H1 (cell line): ENCODE results near the gene POLA1. TPM values are rescaled to one million over a fixed set of nuclear protein-coding genes. Genes with fewer than 3 reads are reported as not detected.

Source experiments
- CTCF ChIA-PET: fragments of 300-600 bp; sonication (Branson Sonifier 250); formaldehyde crosslinking; loops from one replicate; lab custom pipeline; 2021; ENCODE audit not compliant: partially characterized antibody; lab: Charles Lee
- POLR2A ChIA-PET: fragments of 300-600 bp; sonication (Branson Sonifier 250); formaldehyde crosslinking; loops from one replicate; lab custom pipeline; 2021; ENCODE audit warnings: inconsistent platforms; ENCODE audit not compliant: partially characterized antibody; lab: Charles Lee
- DNase-seq, 2 experiments: peaks; one replicate each; pipeline versions ENCODE4 v3.0.0 to v3.0.0-alpha.2; 2010 to 2022; ENCODE audit warnings: low spot score in 2 of 2, low read depth in 1 of 2, mixed read lengths in 1 of 2
- FAIRE-seq: peaks from 2 replicates; lab custom pipeline; 2011; peaks lifted over from hg19 to GRCh38; lab: Jason Lieb, UNC
- H2AFZ ChIP-seq: 2 replicates; pipeline ENCODE4 v1.8.1; 2012; ENCODE audit warnings: low read length, inconsistent platforms
- H2AK5ac ChIP-seq: 2 replicates; pipeline ENCODE4 v1.6.1; 2013; ENCODE audit warnings: low read depth, low read length
- H2BK120ac ChIP-seq: replicated peaks from 2 replicates; pipeline ENCODE3; 2013; ENCODE audit warnings: low read depth, low read length, inconsistent platforms
- H2BK12ac ChIP-seq: 2 replicates; pipeline ENCODE4 v1.6.1; 2013; ENCODE audit warnings: low read depth, low read length
- H2BK15ac ChIP-seq: 2 replicates; pipeline ENCODE4 v1.6.1; 2013; ENCODE audit warnings: low read length
- H2BK20ac ChIP-seq: 2 replicates; pipeline ENCODE4 v1.6.1; 2013; ENCODE audit warnings: low read length
- H2BK5ac ChIP-seq: 2 replicates; pipeline ENCODE4 v1.6.1; 2013; ENCODE audit warnings: low read depth, low read length
- H3K14ac ChIP-seq: 2 replicates; pipeline ENCODE4 v1.6.1; 2013; ENCODE audit warnings: inconsistent platforms; ENCODE audit not compliant: insufficient read length
- H3K18ac ChIP-seq: 2 replicates; pipeline ENCODE4 v1.6.1; 2013; ENCODE audit warnings: low read length; ENCODE audit errors: extremely low read depth
- H3K23ac ChIP-seq: 2 replicates; pipeline ENCODE4 v1.6.1; 2013; ENCODE audit warnings: inconsistent platforms; ENCODE audit not compliant: insufficient read length
- H3K23me2 ChIP-seq: 2 replicates; pipeline ENCODE4 v1.6.1; 2013; ENCODE audit warnings: low read depth, low read length
- H3K27ac ChIP-seq: 2 replicates; pipeline ENCODE4 v1.6.1; 2011; ENCODE audit warnings: low read depth, low read length, inconsistent platforms
- H3K27me3 ChIP-seq, 4 experiments: replicated peaks in 1 of 4; 1 replicate in 1 of 4; 2 replicates in 3 of 4; pipeline versions ENCODE4 v1.6.1 to v1.8.1; 2011 to 2013; ENCODE audit warnings: low read length in 3 of 4, mild to moderate bottlenecking in 3 of 4, inconsistent platforms in 2 of 4, mixed read lengths in 2 of 4, moderate library complexity in 1 of 4; ENCODE audit not compliant: control insufficient read depth in 3 of 4, insufficient read depth in 3 of 4; ENCODE audit errors: extremely low read depth in 1 of 4
- H3K36me3 ChIP-seq, 4 experiments: 2 replicates each; pipeline versions ENCODE4 v1.6.1 to v1.8.1; 2011 to 2013; ENCODE audit warnings: mild to moderate bottlenecking in 4 of 4, low read length in 3 of 4, moderate library complexity in 2 of 4, control low read depth in 1 of 4, inconsistent platforms in 1 of 4; ENCODE audit not compliant: insufficient read depth in 4 of 4, control insufficient read depth in 2 of 4
- H3K4ac ChIP-seq: replicated peaks from 2 replicates; pipeline ENCODE3; 2013; ENCODE audit warnings: low read length, low read depth, mixed read lengths, inconsistent platforms; ENCODE audit not compliant: insufficient read length
- H3K4me1 ChIP-seq, 4 experiments: replicated peaks in 1 of 4; 1 replicate in 1 of 4; 2 replicates in 3 of 4; pipeline versions ENCODE4 v1.6.1 to v1.8.1; 2011 to 2013; ENCODE audit warnings: low read length in 3 of 4, inconsistent platforms in 2 of 4, mixed read lengths in 1 of 4; ENCODE audit not compliant: insufficient read depth in 4 of 4, control insufficient read depth in 3 of 4
- H3K4me2 ChIP-seq, 2 experiments: 2 replicates each; pipeline versions ENCODE4 v1.6.1 to v1.8.1; 2011 to 2013; ENCODE audit warnings: low read depth in 2 of 2, low read length in 2 of 2, control low read depth in 1 of 2, inconsistent platforms in 1 of 2, mild to moderate bottlenecking in 1 of 2; ENCODE audit not compliant: insufficient read depth in 1 of 2
- H3K4me3 ChIP-seq, 4 experiments: fragments of 200-600, 300-600 bp in 1 of 4; sonication (generic), shearing (Covaris generic), sonication (Bioruptor Twin) in 1 of 4; 2 replicates each; pipeline versions ENCODE4 v1.5.1 to v1.8.1; 2011 to 2016; ENCODE audit warnings: low read length in 4 of 4, low read depth in 3 of 4, control low read depth in 2 of 4, inconsistent platforms in 2 of 4, mild to moderate bottlenecking in 2 of 4, mixed read lengths in 1 of 4, moderate library complexity in 1 of 4; ENCODE audit not compliant: insufficient read depth in 2 of 4; ENCODE audit errors: extremely low read depth in 1 of 4
- H3K56ac ChIP-seq: replicated peaks from 2 replicates; pipeline ENCODE3; 2013; ENCODE audit warnings: low read depth, mild to moderate bottlenecking, mixed read lengths, low read length, inconsistent platforms; ENCODE audit not compliant: insufficient read length
- H3K79me1 ChIP-seq: 2 replicates; pipeline ENCODE4 v1.6.1; 2013; ENCODE audit warnings: low read depth, low read length, control low read depth
- H3K79me2 ChIP-seq, 2 experiments: 2 replicates each; pipeline versions ENCODE4 v1.6.1 to v1.8.1; 2012 to 2013; ENCODE audit warnings: low read length in 2 of 2, mild to moderate bottlenecking in 2 of 2, inconsistent platforms in 1 of 2; ENCODE audit not compliant: insufficient read depth in 2 of 2, control insufficient read depth in 1 of 2
- H3K9ac ChIP-seq, 4 experiments: replicated peaks in 1 of 4; 1 replicate in 1 of 4; 2 replicates in 3 of 4; pipeline versions ENCODE4 v1.6.1 to v1.8.1; 2011 to 2013; ENCODE audit warnings: low read depth in 3 of 4, low read length in 3 of 4, control low read depth in 2 of 4, mild to moderate bottlenecking in 2 of 4, moderate library complexity in 2 of 4, inconsistent platforms in 1 of 4; ENCODE audit errors: extremely low read depth in 1 of 4
- H3K9me3 ChIP-seq, 2 experiments: 2 replicates each; pipeline versions ENCODE4 v1.6.1 to v1.8.1; 2012 to 2013; ENCODE audit warnings: mild to moderate bottlenecking in 2 of 2, moderate library complexity in 2 of 2, control low read depth in 1 of 2, inconsistent platforms in 1 of 2, low read depth in 1 of 2, low read length in 1 of 2, mixed read lengths in 1 of 2; ENCODE audit not compliant: insufficient read depth in 2 of 2
- H4K20me1 ChIP-seq, 2 experiments: replicated peaks in 1 of 2; 2 replicates each; pipeline versions ENCODE3 to v1.8.1; 2011 to 2013; ENCODE audit warnings: inconsistent platforms in 2 of 2, low read length in 2 of 2, mild to moderate bottlenecking in 1 of 2; ENCODE audit not compliant: insufficient read depth in 2 of 2, control insufficient read depth in 1 of 2
- H4K5ac ChIP-seq: 2 replicates; pipeline ENCODE4 v1.6.1; 2013; ENCODE audit warnings: low read length, low read depth, mixed read lengths, inconsistent platforms; ENCODE audit not compliant: insufficient read length
- H4K8ac ChIP-seq: 2 replicates; pipeline ENCODE4 v1.8.0; 2013; ENCODE audit warnings: mild to moderate bottlenecking, moderate library complexity, low read length, inconsistent platforms; ENCODE audit not compliant: insufficient read depth; ENCODE audit errors: extremely low read depth
- H4K91ac ChIP-seq: replicated peaks from 2 replicates; pipeline ENCODE3; 2013; ENCODE audit warnings: low read length, mixed read lengths, inconsistent platforms; ENCODE audit not compliant: insufficient read length
- CHD1 ChIP-seq: IDR thresholded peaks from 2 replicates; pipeline ENCODE4 v1.6.1; 2012; ENCODE audit warnings: low read depth, low read length, improper control_type of control experiment
- GTF2F1 ChIP-seq: IDR thresholded peaks from 2 replicates; pipeline ENCODE4 v1.6.1; 2012; ENCODE audit warnings: low read depth, low read length, improper control_type of control experiment, borderline replicate concordance
- NANOG ChIP-seq: IDR thresholded peaks from 2 replicates; pipeline ENCODE4 v1.6.1; 2011; ENCODE audit warnings: low read length, low read depth, mild to moderate bottlenecking, inconsistent platforms; ENCODE audit not compliant: insufficient read depth, poor library complexity, severe bottlenecking
- PHF8 ChIP-seq: fragments of 200-600 bp; sonication (generic); conservative IDR thresholded peaks from 2 replicates; pipeline ENCODE4 v1.7.1; 2012; ENCODE audit warnings: low read depth, mild to moderate bottlenecking, inconsistent platforms, low read length, moderate library complexity
- RBBP5 ChIP-seq: IDR thresholded peaks from 2 replicates; pipeline ENCODE4 v1.7.1; 2012; ENCODE audit warnings: low read depth, mild to moderate bottlenecking, inconsistent platforms, low read length, moderate library complexity, borderline replicate concordance
- SAP30 ChIP-seq: fragments of 300-600 bp; sonication (generic); IDR thresholded peaks from 2 replicates; pipeline ENCODE4 v1.7.1; 2012; ENCODE audit warnings: low read length, moderate library complexity, mild to moderate bottlenecking, inconsistent platforms; ENCODE audit not compliant: insufficient read depth, insufficient replicate concordance
- YY1 ChIP-seq: IDR thresholded peaks from 2 replicates; pipeline ENCODE4 v1.6.1; 2011; ENCODE audit warnings: low read depth, mild to moderate bottlenecking, low read length
- ZNF274 ChIP-seq: IDR thresholded peaks from 2 replicates; pipeline ENCODE4 v1.7.0; 2012; ENCODE audit warnings: low read length, borderline replicate concordance; ENCODE audit errors: extremely low read depth
- WGBS, 2 experiments: shearing (Covaris generic) in 1 of 2; methylation state at CpG; one replicate each; pipeline versions ENCODE4 v1.1.6 to v1.1.7; 2013 to 2015; ENCODE audit warnings: low lambda C conversion rate in 2 of 2, mixed read lengths in 2 of 2, inconsistent platforms in 1 of 2, low coverage in 1 of 2, missing lambda C conversion rate in 1 of 2; ENCODE audit not compliant: insufficient replicate concordance in 2 of 2, insufficient coverage in 1 of 2, insufficient read length in 1 of 2; ENCODE audit errors: extremely low coverage in 1 of 2, missing lambda C conversion rate in 1 of 2; 5-methylcytosine and 5-hydroxymethylcytosine counted together
- polyA plus RNA-seq, 7 experiments: library from polyadenylated mRNA; depleted of rRNA in 3 of 7; stranded (reverse) in 5 of 7; unstranded in 2 of 7; fragments of >200 nt in 5 of 7; fragments of 200-250 nt in 2 of 7; gene quantifications; 1 replicate in 5 of 7; 2 replicates in 1 of 7; 4 replicates in 1 of 7; pipeline versions ENCODE4 v1.2.1 to v1.2.3, GENCODE V29; 2011 to 2013; ENCODE audit warnings: missing spikeins in 2 of 7, mixed read lengths in 2 of 7
- total RNA-seq: library from RNA; stranded (reverse); fragmentation: NEBNext Ultra II Directional; extraction: Animal tissue kit (Norgen Biotek cat#: 25700); gene quantifications from 2 replicates; pipeline ENCODE4 v1.2.1, GENCODE V29; 2021
- TF ChIP-seq, protein P1 (sequence below), 3 experiments: IDR thresholded peaks; 1 replicate in 2 of 3; 2 replicates in 1 of 3; pipeline versions ENCODE4 v1.5.1 to v1.6.1; 2011; ENCODE audit warnings: low read length in 3 of 3, mild to moderate bottlenecking in 3 of 3, inconsistent platforms in 2 of 3, low read depth in 1 of 3, moderate library complexity in 1 of 3; ENCODE audit not compliant: insufficient read depth in 1 of 3; ENCODE audit errors: control extremely low read depth in 1 of 3

POLA1 gene
- total and polyA plus RNA-seq, 2 of the 8 experiments (the other 6 are each of a cell fraction or from before 2014, with no cell fraction given), result 5.6 to 34.9 TPM

DNA sequence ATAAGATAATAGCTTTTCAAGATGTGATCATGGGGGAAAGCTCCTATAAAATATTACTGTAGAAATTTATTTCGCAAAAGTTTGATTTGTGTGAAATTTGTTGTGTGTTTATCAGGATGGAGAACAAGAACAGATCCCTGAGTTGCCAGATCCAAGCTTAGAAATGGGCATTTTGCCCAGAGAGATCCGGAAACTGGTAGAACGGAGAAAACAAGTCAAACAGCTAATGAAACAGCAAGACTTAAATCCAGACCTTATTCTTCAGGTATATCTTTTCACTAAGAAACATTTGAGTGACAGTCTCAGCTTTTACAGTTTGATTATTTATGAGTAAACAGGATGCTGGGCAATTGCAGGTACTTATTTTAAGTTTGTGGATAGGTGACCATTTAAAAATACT, 54.5 kb downstream of the POLA1 start:
- TF ChIP-seq PHF8 (no peak), GTF2F1 (no peak), NANOG (no peak), YY1 (no peak), RBBP5 (no peak), CHD1 (no peak), SAP30 (no peak), ZNF274 (no peak)
- TF ChIP-seq, protein P1, sequence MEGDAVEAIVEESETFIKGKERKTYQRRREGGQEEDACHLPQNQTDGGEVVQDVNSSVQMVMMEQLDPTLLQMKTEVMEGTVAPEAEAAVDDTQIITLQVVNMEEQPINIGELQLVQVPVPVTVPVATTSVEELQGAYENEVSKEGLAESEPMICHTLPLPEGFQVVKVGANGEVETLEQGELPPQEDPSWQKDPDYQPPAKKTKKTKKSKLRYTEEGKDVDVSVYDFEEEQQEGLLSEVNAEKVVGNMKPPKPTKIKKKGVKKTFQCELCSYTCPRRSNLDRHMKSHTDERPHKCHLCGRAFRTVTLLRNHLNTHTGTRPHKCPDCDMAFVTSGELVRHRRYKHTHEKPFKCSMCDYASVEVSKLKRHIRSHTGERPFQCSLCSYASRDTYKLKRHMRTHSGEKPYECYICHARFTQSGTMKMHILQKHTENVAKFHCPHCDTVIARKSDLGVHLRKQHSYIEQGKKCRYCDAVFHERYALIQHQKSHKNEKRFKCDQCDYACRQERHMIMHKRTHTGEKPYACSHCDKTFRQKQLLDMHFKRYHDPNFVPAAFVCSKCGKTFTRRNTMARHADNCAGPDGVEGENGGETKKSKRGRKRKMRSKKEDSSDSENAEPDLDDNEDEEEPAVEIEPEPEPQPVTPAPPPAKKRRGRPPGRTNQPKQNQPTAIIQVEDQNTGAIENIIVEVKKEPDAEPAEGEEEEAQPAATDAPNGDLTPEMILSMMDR (IDR thresholded peaks at IDR 0.05; ENCODE audit: control extremely low read depth in 1 of 3, insufficient read depth in 1 of 3, low read depth in 1 of 3, low read length in 3 of 3), result no peak
- Histone ChIP-seq H3K79me1 (no peaks in the 10 kb centered on the region), H3K27ac (no peak overlapping the region), H2BK15ac (no peak overlapping the region), H3K79me2 (no peaks in the 10 kb centered on the region), H2AFZ (no peak overlapping the region), H4K5ac (no peak overlapping the region), H3K14ac (no peak overlapping the region), H3K23ac (no peak overlapping the region), H3K27me3 (no peaks in the 10 kb centered on the region), H2BK5ac (no peak overlapping the region), H3K9ac (no peak overlapping the region), H3K4ac (no peak overlapping the region), H2AK5ac (no peak overlapping the region), H3K4me2 (no peak overlapping the region), H4K20me1 (no peaks in the 10 kb centered on the region), H3K4me3 (no peak overlapping the region), H3K9me3 (no peaks in the 10 kb centered on the region), H3K23me2 (no peaks in the 10 kb centered on the region), H4K91ac (no peak overlapping the region), H2BK12ac (no peak overlapping the region), H3K36me3 (peaks cover 2 to 10% (median 6%) of the 10 kb centered on the region in 4 experiments; a peak in 2 of 8 replicates), H2BK120ac (no peak overlapping the region), H3K18ac (no peak overlapping the region), H3K56ac (no peak overlapping the region), H4K8ac (no peak overlapping the region), H3K4me1 (no peaks in the 10 kb centered on the region), H2BK20ac (no peak overlapping the region)
- WGBS, 2 experiments, result 95% methylated on average over 3 of the region's 3 CpGs; no CpG with 5 or more reads in 1 of the 2 experiments
- ChIA-PET CTCF (no interaction called here), POLR2A (no interaction called here)
- FAIRE-seq (no peak), DNase-seq (no peak)
